ENCODE data around the gene ADAMTSL5. TPM values are rescaled to one million over a fixed set of nuclear protein-coding genes. Genes with fewer than 3 reads are reported as not detected.

The ADAMTSL5 gene
- total and polyA plus RNA-seq, 2 of the 13 experiments (the other 11 are each of a cell fraction or from before 2014, with no cell fraction given): 0.60 to 2.7 TPM

- TF ChIP-seq PAXIP1 (CRISPR knock-in tag; conservative IDR thresholded peaks at IDR 0.05) (0 out of 2 replicates have a peak, but pooled peaks have one; percentile 16), ZNF710 (CRISPR knock-in tag; IDR thresholded peaks at IDR 0.05; ENCODE audit: borderline replicate concordance) (0 out of 2 replicates have a peak, but pooled peaks have one; percentile 30), ZNF263 (CRISPR knock-in tag; IDR thresholded peaks at IDR 0.05) (0 out of 2 replicates have a peak, but pooled peaks have one; percentile 10), ZNF563 (CRISPR knock-in tag; IDR thresholded peaks at IDR 0.05) (peak; percentile 13; the same call in 1 of the 2 replicates)
Observed at GRCh38 chr19:1470305-1471009, 42.4 kb downstream of the ADAMTSL5 start (continued).

GRCh38 chr19:1470055-1470304 lies 42.8 kb downstream of the ADAMTSL5 start:
- no TSS peak for BruUV-seq (replicated peaks)
- Histone ChIP-seq H4K20me1 (ENCODE audit: insufficient read depth, low read length) (peaks cover 12% of the 10 kb centered on the region), H3K27me3 (ENCODE audit: control insufficient read depth in 1 of 2, insufficient read depth in 2 of 2, low read length in 2 of 2) (no peaks in the 10 kb centered on the region), H3K27ac (ENCODE audit: extremely low read length, insufficient read depth, low read length) (no peak overlapping the region), H3K36me3 (replicated peaks in 1 of 2; ENCODE audit: control insufficient read depth in 1 of 2, insufficient read depth in 2 of 2, low read length in 2 of 2) (no peaks in the 10 kb centered on the region; a peak in 1 of 5 replicates), H3K9me3 (ENCODE audit: low read length) (no peaks in the 10 kb centered on the region), H3K79me2 (ENCODE audit: insufficient read depth, low read length) (no peaks in the 10 kb centered on the region), H3K4me2 (ENCODE audit: low read depth, low read length) (peak overlapping the region; percentile 76), H2AFZ (ENCODE audit: low read length) (no peak overlapping the region), H3K4me3 (replicated peaks in 1 of 3; ENCODE audit: insufficient read depth in 1 of 3, low read depth in 2 of 3, low read length in 3 of 3) (peak overlapping the region; percentile 41 to 69 (median 54); a peak in 4 of 6 replicates), H3K4me1 (ENCODE audit: insufficient read depth, low read length) (peaks cover 25% of the 10 kb centered on the region), H3K9ac (ENCODE audit: insufficient read depth, low read depth, low read length) (peak overlapping the region; percentile 34)
- in situ Hi-C loops (cut with HindIII; ENCODE audit: extremely low pct_ligation_motif_present, low pct_unique_long_range_greater_than_20kb): no loop called here
- WGBS (ENCODE audit: low lambda C conversion rate): no CpG with 5 or more reads among the region's 22 CpGs
- DNase-seq (ENCODE audit: low spot score) (no peak), ATAC-seq (peak; percentile 14), FAIRE-seq (no peak)
- POLR2A ChIA-PET: interaction anchor here (3.6 kb wide), 1 partner anchor 21 kb away, joined by 19 read pairs; the partner anchor contains the start of genes PCSK4 and REEP6
- intact Hi-C loops (cut with micrococcal nuclease; ENCODE audit: unreplicated experiment): no loop called here
- CTCF ChIA-PET (ENCODE audit: low intra/inter-chr PET ratio, low total read pairs): no interaction called here
- TF ChIP-seq RBFOX2 (IDR thresholded peaks at IDR 0.05; ENCODE audit: low read depth, low read length): peak; percentile 30; the same call in 1 of the 2 replicates
- peak; percentile 96; the same call in 1 of the 2 replicates for TF ChIP-seq ZNF687 (CRISPR knock-in tag; IDR thresholded peaks at IDR 0.05)
- peak; percentile 8 for TF ChIP-seq AGO1 (IDR thresholded peaks at IDR 0.05; ENCODE audit: low read depth, low read length, poor library complexity, severe bottlenecking)
- TF ChIP-seq ZNF280B (CRISPR knock-in tag; IDR thresholded peaks at IDR 0.05; ENCODE audit: borderline replicate concordance): no peak
- TF ChIP-seq KDM5B (CRISPR knock-in tag; IDR thresholded peaks at IDR 0.05; ENCODE audit: borderline replicate concordance): peak; percentile 91; the same call in 1 of the 2 replicates

Measured in HepG2 (cell line).